ENCODE data around the gene C7orf57.

Gene C7orf57

GRCh38 chr7:48004638-48005037 lies 30.7 kb upstream of the C7orf57 start:
- Histone ChIP-seq H3K4me1 (ENCODE audit: control insufficient read depth, insufficient read depth, low read length) (no peaks in the 10 kb centered on the region), H3K4me3 (ENCODE audit: low read length) (no peak overlapping the region)

GRCh38 chr7:48006866-48007265 lies 28.5 kb upstream of the C7orf57 start:
- no peaks in the 10 kb centered on the region for H3K4me1 ChIP-seq (ENCODE audit: control insufficient read depth, insufficient read depth, low read length)
- WGBS (ENCODE audit: insufficient coverage, insufficient read length): no CpG with 5 or more reads among the region's 6 CpGs
- H3K27ac ChIP-seq (ENCODE audit: low read length): no peak overlapping the region
- no peaks in the 10 kb centered on the region for H3K9me3 ChIP-seq (ENCODE audit: control insufficient read depth, insufficient read depth, low read length)
- H3K4me3 ChIP-seq (ENCODE audit: low read length): no peak overlapping the region
- H3K36me3 ChIP-seq (ENCODE audit: control insufficient read depth, insufficient read depth, low read length): no peaks in the 10 kb centered on the region
- no peak for DNase-seq (ENCODE audit: low read depth, low spot score)
- no peaks in the 10 kb centered on the region for H3K27me3 ChIP-seq (ENCODE audit: control insufficient read depth, insufficient read depth, low read length)

More at GRCh38 chr7:48004638-48005037, 30.7 kb upstream of the C7orf57 start:
- Histone ChIP-seq H3K27me3 (ENCODE audit: control insufficient read depth, insufficient read depth, low read length) (no peaks in the 10 kb centered on the region), H3K9me3 (ENCODE audit: control insufficient read depth, insufficient read depth, low read length) (no peaks in the 10 kb centered on the region), H3K27ac (ENCODE audit: low read length) (no peak overlapping the region), H3K36me3 (ENCODE audit: control insufficient read depth, insufficient read depth, low read length) (no peaks in the 10 kb centered on the region)
- no CpG with 5 or more reads among the region's 5 CpGs for WGBS (ENCODE audit: insufficient coverage, insufficient read length)
- DNase-seq (ENCODE audit: low read depth, low spot score): no peak

- H3K9me3 ChIP-seq (ENCODE audit: control insufficient read depth, insufficient read depth, low read length): no peaks in the 10 kb centered on the region
- no peak overlapping the region for H3K27ac ChIP-seq (ENCODE audit: low read length)
- no peaks in the 10 kb centered on the region for H3K36me3 ChIP-seq (ENCODE audit: control insufficient read depth, insufficient read depth, low read length)
- no peak for DNase-seq (ENCODE audit: low read depth, low spot score)
- no peaks in the 10 kb centered on the region for H3K27me3 ChIP-seq (ENCODE audit: control insufficient read depth, insufficient read depth, low read length)
- no peaks in the 10 kb centered on the region for H3K4me1 ChIP-seq (ENCODE audit: control insufficient read depth, insufficient read depth, low read length)
- WGBS (ENCODE audit: insufficient coverage, insufficient read length): no CpG with 5 or more reads among the region's 4 CpGs
- H3K4me3 ChIP-seq (ENCODE audit: low read length): no peak overlapping the region
These were observed 26.1 kb upstream of the C7orf57 start for GRCh38 chr7:48009257-48009656.

- Histone ChIP-seq H3K27me3 (ENCODE audit: control insufficient read depth, insufficient read depth, low read length) (no peaks in the 10 kb centered on the region), H3K4me3 (ENCODE audit: low read length) (no peak overlapping the region), H3K4me1 (ENCODE audit: control insufficient read depth, insufficient read depth, low read length) (no peaks in the 10 kb centered on the region), H3K9me3 (ENCODE audit: control insufficient read depth, insufficient read depth, low read length) (no peaks in the 10 kb centered on the region), H3K27ac (ENCODE audit: low read length) (no peak overlapping the region), H3K36me3 (ENCODE audit: control insufficient read depth, insufficient read depth, low read length) (no peaks in the 10 kb centered on the region)
- WGBS (ENCODE audit: insufficient coverage, insufficient read length): no CpG with 5 or more reads among the region's 4 CpGs
- no peak for DNase-seq (ENCODE audit: low read depth, low spot score)
These were observed 25.4 kb upstream of the C7orf57 start for GRCh38 chr7:48009954-48010353.

- H3K36me3 ChIP-seq (ENCODE audit: control insufficient read depth, insufficient read depth, low read length): no peaks in the 10 kb centered on the region
- WGBS (ENCODE audit: insufficient coverage, insufficient read length): no CpG with 5 or more reads among the region's 2 CpGs
- no peaks in the 10 kb centered on the region for H3K9me3 ChIP-seq (ENCODE audit: control insufficient read depth, insufficient read depth, low read length)
- no peak overlapping the region for H3K27ac ChIP-seq (ENCODE audit: low read length)
- no peaks in the 10 kb centered on the region for H3K27me3 ChIP-seq (ENCODE audit: control insufficient read depth, insufficient read depth, low read length)
- DNase-seq (ENCODE audit: low read depth, low spot score): no peak
- H3K4me3 ChIP-seq (ENCODE audit: low read length): no peak overlapping the region
- H3K4me1 ChIP-seq (ENCODE audit: control insufficient read depth, insufficient read depth, low read length): no peaks in the 10 kb centered on the region
These were observed 24.0 kb upstream of the C7orf57 start for GRCh38 chr7:48011323-48011722.

GRCh38 chr7:48011951-48012350 lies 23.4 kb upstream of the C7orf57 start:
- no CpG with 5 or more reads among the region's 3 CpGs for WGBS (ENCODE audit: insufficient coverage, insufficient read length)
- H3K27ac ChIP-seq (ENCODE audit: low read length): no peak overlapping the region
- H3K4me1 ChIP-seq (ENCODE audit: control insufficient read depth, insufficient read depth, low read length): no peaks in the 10 kb centered on the region
- no peaks in the 10 kb centered on the region for H3K36me3 ChIP-seq (ENCODE audit: control insufficient read depth, insufficient read depth, low read length)
- DNase-seq (ENCODE audit: low read depth, low spot score): no peak
- H3K4me3 ChIP-seq (ENCODE audit: low read length): no peak overlapping the region
- H3K9me3 ChIP-seq (ENCODE audit: control insufficient read depth, insufficient read depth, low read length): no peaks in the 10 kb centered on the region
- H3K27me3 ChIP-seq (ENCODE audit: control insufficient read depth, insufficient read depth, low read length): no peaks in the 10 kb centered on the region

- Histone ChIP-seq H3K4me1 (ENCODE audit: control insufficient read depth, insufficient read depth, low read length) (no peaks in the 10 kb centered on the region), H3K27me3 (ENCODE audit: control insufficient read depth, insufficient read depth, low read length) (no peaks in the 10 kb centered on the region)
These were observed 18.7 kb upstream of the C7orf57 start for GRCh38 chr7:48016641-48017040.

GRCh38 chr7:48017674-48018073 lies 17.7 kb upstream of the C7orf57 start:
- no peaks in the 10 kb centered on the region for H3K27me3 ChIP-seq (ENCODE audit: control insufficient read depth, insufficient read depth, low read length)
- H3K4me3 ChIP-seq (ENCODE audit: low read length): no peak overlapping the region
- WGBS (ENCODE audit: insufficient coverage, insufficient read length): no CpG with 5 or more reads among the region's 4 CpGs
- H3K4me1 ChIP-seq (ENCODE audit: control insufficient read depth, insufficient read depth, low read length): no peaks in the 10 kb centered on the region
- no peak for DNase-seq (ENCODE audit: low read depth, low spot score)
- H3K36me3 ChIP-seq (ENCODE audit: control insufficient read depth, insufficient read depth, low read length): no peaks in the 10 kb centered on the region
- no peaks in the 10 kb centered on the region for H3K9me3 ChIP-seq (ENCODE audit: control insufficient read depth, insufficient read depth, low read length)
- H3K27ac ChIP-seq (ENCODE audit: low read length): no peak overlapping the region

More at GRCh38 chr7:48016641-48017040, 18.7 kb upstream of the C7orf57 start:
- no peak for DNase-seq (ENCODE audit: low read depth, low spot score)
- Histone ChIP-seq H3K36me3 (ENCODE audit: control insufficient read depth, insufficient read depth, low read length) (no peaks in the 10 kb centered on the region), H3K9me3 (ENCODE audit: control insufficient read depth, insufficient read depth, low read length) (no peaks in the 10 kb centered on the region), H3K4me3 (ENCODE audit: low read length) (no peak overlapping the region), H3K27ac (ENCODE audit: low read length) (no peak overlapping the region)

- Histone ChIP-seq H3K4me3 (ENCODE audit: low read length) (no peak overlapping the region), H3K4me1 (ENCODE audit: control insufficient read depth, insufficient read depth, low read length) (no peaks in the 10 kb centered on the region), H3K9me3 (ENCODE audit: control insufficient read depth, insufficient read depth, low read length) (no peaks in the 10 kb centered on the region), H3K27ac (ENCODE audit: low read length) (no peak overlapping the region), H3K27me3 (ENCODE audit: control insufficient read depth, insufficient read depth, low read length) (no peaks in the 10 kb centered on the region), H3K36me3 (ENCODE audit: control insufficient read depth, insufficient read depth, low read length) (no peaks in the 10 kb centered on the region)
- WGBS (ENCODE audit: insufficient coverage, insufficient read length): 100% methylated on average over 1 of the region's 5 CpGs
- DNase-seq (ENCODE audit: low read depth, low spot score): no peak
These were observed 9.7 kb upstream of the C7orf57 start for GRCh38 chr7:48025624-48026023.

GRCh38 chr7:48028938-48029337 lies 6.4 kb upstream of the C7orf57 start, which contains the start of gene SUN3:
SUN3 (minus strand) TSS chr7:48029107; CDS start chr7:48028938, 169 bp downstream.
- Histone ChIP-seq H3K4me3 (ENCODE audit: low read length) (no peak within 1 kb of the TSS), H3K27ac (ENCODE audit: low read length) (no peak within 1 kb of the TSS), H3K4me1 (ENCODE audit: control insufficient read depth, insufficient read depth, low read length) (no peaks in the 10 kb centered on the region), H3K36me3 (ENCODE audit: control insufficient read depth, insufficient read depth, low read length) (no peaks in the 10 kb centered on the region), H3K9me3 (ENCODE audit: control insufficient read depth, insufficient read depth, low read length) (no peaks in the 10 kb centered on the region), H3K27me3 (ENCODE audit: control insufficient read depth, insufficient read depth, low read length) (no peaks in the 10 kb centered on the region)
- DNase-seq (ENCODE audit: low read depth, low spot score): no peak
- WGBS (ENCODE audit: insufficient coverage, insufficient read length): no CpG with 5 or more reads among the region's 6 CpGs

- no peaks in the 10 kb centered on the region for H3K36me3 ChIP-seq (ENCODE audit: control insufficient read depth, insufficient read depth, low read length)
- H3K9me3 ChIP-seq (ENCODE audit: control insufficient read depth, insufficient read depth, low read length): no peaks in the 10 kb centered on the region
- WGBS (ENCODE audit: insufficient coverage, insufficient read length): no CpG with 5 or more reads among the region's 2 CpGs
- no peak overlapping the region for H3K4me3 ChIP-seq (ENCODE audit: low read length)
- DNase-seq (ENCODE audit: low read depth, low spot score): no peak
- peaks cover 4% of the 10 kb centered on the region for H3K27me3 ChIP-seq (ENCODE audit: control insufficient read depth, insufficient read depth, low read length)
- peaks cover 3% of the 10 kb centered on the region for H3K4me1 ChIP-seq (ENCODE audit: control insufficient read depth, insufficient read depth, low read length)
- H3K27ac ChIP-seq (ENCODE audit: low read length): no peak overlapping the region
These were observed 4.2 kb upstream of the C7orf57 start for GRCh38 chr7:48031111-48031510.

Data from iPS DF 6.9 (cell line).